CD4-positive, alpha-beta T cell (primary cell): ENCODE results near the gene CAMK2B. TPM values are rescaled to one million over a fixed set of nuclear protein-coding genes. Genes with fewer than 3 reads are reported as not detected.

Experiments
- ATAC-seq: fragments of 200-7000 bp; cut with Tn5 transposase; one replicate; pipeline ENCODE4 v1.10.0; 2022; ENCODE audit warnings: mild to moderate bottlenecking; ENCODE audit not compliant: poor library complexity
- CTCF ChIA-PET: fragments of 350-600 bp; sonication (Branson Sonifier 250); formaldehyde crosslinking; loops from one replicate; lab custom pipeline; 2021; ENCODE audit warnings: antibody characterized with exemption, inconsistent platforms; lab: Charles Lee
- POLR2A ChIA-PET: fragments of 350-600 bp; sonication (Branson Sonifier 250); formaldehyde crosslinking; loops from one replicate; lab custom pipeline; 2021; ENCODE audit warnings: antibody characterized with exemption, inconsistent platforms; lab: Charles Lee
- DNase-seq, 14 experiments: peaks; one replicate each; pipeline ENCODE4 v3.0.0-alpha.2; 2013 to 2020; ENCODE audit warnings: mixed read lengths in 2 of 14
- H3K27ac ChIP-seq, 2 donors: one replicate each; pipeline versions ENCODE4 v1.5.1 to v1.7.0; 2013; ENCODE audit warnings: low read length in 2 of 2, low read depth in 1 of 2, mild to moderate bottlenecking in 1 of 2
- H3K27me3 ChIP-seq, 2 experiments: 1 replicate in 1 of 2; 2 replicates in 1 of 2; pipeline versions ENCODE4 v1.6.1 to v1.7.0; 2013; ENCODE audit warnings: low read length in 2 of 2, control low read depth in 1 of 2, mild to moderate bottlenecking in 1 of 2, moderate library complexity in 1 of 2; ENCODE audit not compliant: insufficient read depth in 2 of 2, control insufficient read depth in 1 of 2
- H3K36me3 ChIP-seq: one replicate; pipeline ENCODE4 v1.6.1; 2013; ENCODE audit warnings: low read length, control low read depth; ENCODE audit not compliant: insufficient read depth
- H3K4me1 ChIP-seq: one replicate; pipeline ENCODE4 v1.6.1; 2013; ENCODE audit warnings: low read length, control low read depth; ENCODE audit not compliant: insufficient read depth
- H3K4me3 ChIP-seq: one replicate; pipeline ENCODE4 v1.5.1; 2013; ENCODE audit warnings: mild to moderate bottlenecking, low read length, moderate library complexity
- H3K9me3 ChIP-seq, 2 experiments: 1 replicate in 1 of 2; 2 replicates in 1 of 2; pipeline versions ENCODE4 v1.6.1 to v1.7.0; 2013; ENCODE audit warnings: low read length in 2 of 2, mild to moderate bottlenecking in 2 of 2, control low read depth in 1 of 2, moderate library complexity in 1 of 2; ENCODE audit not compliant: control insufficient read depth in 1 of 2, insufficient read depth in 1 of 2
- H3K27ac Mint-ChIP-seq: one replicate; pipeline ENCODE4 v1.8.0; 2020; ENCODE audit warnings: mixed read lengths
- H3K27me3 Mint-ChIP-seq: one replicate; pipeline ENCODE4 v1.8.0; 2021; ENCODE audit warnings: mixed read lengths
- H3K36me3 Mint-ChIP-seq: one replicate; pipeline ENCODE4 v1.8.0; 2021; ENCODE audit warnings: low read depth, mixed read lengths
- H3K4me1 Mint-ChIP-seq: one replicate; pipeline ENCODE4 v1.8.0; 2021; ENCODE audit warnings: low read depth, mixed read lengths
- H3K4me3 Mint-ChIP-seq: one replicate; pipeline ENCODE4 v1.8.0; 2020; ENCODE audit warnings: mild to moderate bottlenecking, mixed read lengths
- H3K9me3 Mint-ChIP-seq: one replicate; pipeline ENCODE4 v1.8.0; 2020; ENCODE audit warnings: mixed read lengths
- CTCF ChIP-seq: fragments of 200-600 bp; IDR thresholded peaks from one replicate; pipeline ENCODE4 v1.8.0; 2022; ENCODE audit warnings: antibody characterized with exemption, mild to moderate bottlenecking
- intact Hi-C, 2 experiments: fragments of 100-400 bp; cut with DNase I in 1 of 2; cut with micrococcal nuclease in 1 of 2; formaldehyde crosslinking; loops; one replicate each; pipeline versions ENCODE4 v1.15.1 to v1.9.0; 2023 to 2025; cut with DNase I, micrococcal nuclease
- total RNA-seq, 174 experiments: library from RNA in 2 of 174; stranded (reverse) in 2 of 174; gene quantifications; one replicate each; pipeline ENCODE4 v1.2.3 and lab custom pipeline; 2021 to 2026

CAMK2B gene
- total RNA-seq, 2 experiments from 2014 or later, result not detected

GRCh38 chr7:44372560-44373417, 47.4 kb upstream of the CAMK2B start:
- no peak for TF ChIP-seq CTCF
- ChIA-PET CTCF (no interaction called here), POLR2A (no interaction called here)
- no peak overlapping the region for H3K27ac ChIP-seq
- Mint-ChIP-seq H3K27me3 (peaks cover 26% of the 10 kb centered on the region), H3K4me1 (peaks cover 12% of the 10 kb centered on the region), H3K36me3 (no peaks in the 10 kb centered on the region), H3K27ac (no peak overlapping the region), H3K9me3 (no peaks in the 10 kb centered on the region), H3K4me3 (no peak overlapping the region)
- H3K27me3 ChIP-seq, result peaks cover 8 to 13% of the 10 kb centered on the region in 2 experiments
- no peaks in the 10 kb centered on the region for H3K36me3 ChIP-seq
- ATAC-seq (no peak), DNase-seq (no peak)
- intact Hi-C loops, result no loop called here
- H3K9me3 ChIP-seq, result peaks cover 4% of the 10 kb centered on the region in 2 experiments
- no peak overlapping the region for H3K4me3 ChIP-seq
- H3K4me1 ChIP-seq, result no peaks in the 10 kb centered on the region

- H3K27me3 Mint-ChIP-seq, result peaks cover 50% of the 10 kb centered on the region
- Histone ChIP-seq H3K4me3 (no peak overlapping the region), H3K36me3 (no peaks in the 10 kb centered on the region), H3K9me3 (peaks cover 4% of the 10 kb centered on the region in 2 experiments), H3K27me3 (peaks cover 8 to 18% of the 10 kb centered on the region in 2 experiments), H3K4me1 (no peaks in the 10 kb centered on the region), H3K27ac (no peak overlapping the region)
- no peaks in the 10 kb centered on the region for H3K9me3 Mint-ChIP-seq
- H3K36me3 Mint-ChIP-seq, result no peaks in the 10 kb centered on the region
- no peak for TF ChIP-seq CTCF
- intact Hi-C loops, result no loop called here
- ChIA-PET POLR2A (no interaction called here), CTCF (no interaction called here)
- peaks cover 12% of the 10 kb centered on the region for H3K4me1 Mint-ChIP-seq
- ATAC-seq (no peak), DNase-seq (no peak)
- H3K4me3 Mint-ChIP-seq, result no peak overlapping the region
- no peak overlapping the region for H3K27ac Mint-ChIP-seq
These were observed 43.5 kb upstream of the CAMK2B start for GRCh38 chr7:44368885-44369284.

GRCh38 chr7:44368455-44368854, 43.1 kb upstream of the CAMK2B start:
- CTCF ChIA-PET, result no interaction called here
- peaks cover 4% of the 10 kb centered on the region in 2 experiments for H3K9me3 ChIP-seq
- peaks cover 51% of the 10 kb centered on the region for H3K27me3 Mint-ChIP-seq

More at GRCh38 chr7:44368455-44368854, 43.1 kb upstream of the CAMK2B start:
- no peak for TF ChIP-seq CTCF
- Mint-ChIP-seq H3K4me3 (no peak overlapping the region), H3K4me1 (peaks cover 12% of the 10 kb centered on the region), H3K36me3 (no peaks in the 10 kb centered on the region), H3K9me3 (no peaks in the 10 kb centered on the region), H3K27ac (no peak overlapping the region)
- Histone ChIP-seq H3K27ac (no peak overlapping the region), H3K36me3 (no peaks in the 10 kb centered on the region), H3K27me3 (peaks cover 8 to 18% of the 10 kb centered on the region in 2 experiments), H3K4me1 (no peaks in the 10 kb centered on the region), H3K4me3 (no peak overlapping the region)
- no peak for DNase-seq
- POLR2A ChIA-PET, result no interaction called here
- ATAC-seq, result no peak
- intact Hi-C loops, result no loop called here
